GM18520 (cell line): Measurements from ENCODE around the gene STK32B.

ENCODE experiments used
- ATAC-seq: cut with Tn5 transposase; IDR thresholded peaks from one replicate; pipeline ENCODE4 v1.9.1; 2021; ENCODE audit not compliant: unreplicated experiment

STK32B gene

DNA sequence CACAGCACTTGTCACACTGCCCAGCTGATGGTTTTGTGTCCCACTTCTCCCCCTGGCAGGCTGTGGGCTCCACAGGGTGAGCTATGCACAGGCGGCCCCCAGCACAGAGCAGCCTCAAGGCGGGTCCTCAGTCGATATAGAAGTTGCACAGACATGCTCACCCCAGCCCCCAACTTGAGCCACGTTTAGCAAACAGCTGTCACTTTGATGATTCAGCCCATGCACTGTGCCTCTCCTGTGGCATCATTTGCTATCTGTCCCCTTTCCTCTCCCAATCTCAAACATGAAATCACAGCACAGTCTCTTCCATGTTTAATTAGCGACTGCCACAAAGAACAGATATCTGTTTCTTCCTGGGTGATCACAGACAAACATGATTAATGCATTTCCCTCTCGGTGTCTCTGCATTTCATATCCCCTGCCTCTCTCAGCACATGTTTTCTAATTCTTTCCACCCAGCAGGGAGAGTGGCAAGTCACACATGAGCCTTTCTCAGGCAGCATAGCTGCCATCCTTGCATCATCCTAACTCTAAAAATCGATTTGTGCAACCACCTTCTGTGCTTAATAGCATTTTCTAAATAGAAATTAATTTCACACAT lies 452.2 kb downstream of the STK32B start:
- ATAC-seq: no peak

DNA sequence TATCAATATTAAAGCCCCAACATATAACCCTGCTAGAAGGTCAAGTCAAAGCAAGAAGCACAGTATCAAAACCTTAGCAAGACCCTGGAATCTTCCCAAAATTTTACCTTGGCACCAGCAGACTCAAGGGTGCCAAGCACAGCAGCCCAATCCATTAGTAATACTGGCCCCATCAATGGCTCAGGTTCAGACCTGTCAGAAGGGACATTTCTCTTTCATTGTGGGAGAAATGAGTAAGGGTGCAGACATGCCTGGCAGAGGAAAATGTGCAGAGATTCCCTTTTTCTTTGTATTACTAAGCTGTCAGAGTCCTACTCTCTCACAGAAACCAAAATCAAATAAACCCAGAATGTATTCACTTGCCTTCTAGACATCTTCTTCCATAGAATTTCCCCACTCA lies 453.2 kb downstream of the STK32B start:
- no peak for ATAC-seq

GRCh38 chr4:5510504-5510903 lies 459.2 kb downstream of the STK32B start:
- no peak for ATAC-seq

GRCh38 chr4:5511791-5512190 lies 460.5 kb downstream of the STK32B start:
- ATAC-seq: no peak

DNA sequence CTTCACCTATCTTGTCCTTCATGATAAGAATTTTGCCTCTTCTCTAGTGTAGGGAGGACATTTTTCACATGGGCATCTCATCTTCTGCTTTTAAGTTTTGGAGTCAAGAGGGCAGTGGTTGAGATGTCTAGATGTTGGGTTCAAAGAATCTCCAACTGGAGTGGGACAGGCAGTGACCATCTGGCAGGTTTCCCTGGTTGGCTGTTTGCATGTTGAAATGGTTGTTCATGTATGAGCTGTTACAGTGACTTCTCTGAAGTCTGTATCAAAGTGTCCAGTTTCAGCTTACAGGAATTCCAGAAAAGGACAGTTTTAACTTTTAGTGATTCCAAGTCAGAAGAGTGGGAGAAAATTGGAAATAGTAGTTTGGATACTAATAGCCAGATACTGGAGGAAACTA lies 464.4 kb downstream of the STK32B start:
- ATAC-seq: no peak

DNA sequence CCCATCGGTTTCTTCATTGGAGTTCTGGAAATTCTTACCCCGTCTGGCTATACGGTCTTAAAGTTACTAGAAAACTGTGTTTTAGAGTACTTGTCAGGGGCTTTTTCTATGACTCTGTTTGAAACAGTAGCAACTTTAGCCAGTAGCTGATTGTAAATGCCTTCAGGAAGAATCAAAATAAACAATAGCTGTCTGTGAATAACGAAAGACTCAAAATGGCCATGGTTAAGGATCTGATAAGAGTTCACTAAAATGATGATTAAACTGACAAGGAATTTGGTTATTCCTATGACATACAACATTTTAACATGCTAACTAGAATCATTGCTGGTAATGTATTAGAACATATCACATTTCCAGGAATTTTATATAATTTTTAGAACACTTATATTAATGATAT lies 466.1 kb downstream of the STK32B start:
- ATAC-seq: no peak

DNA sequence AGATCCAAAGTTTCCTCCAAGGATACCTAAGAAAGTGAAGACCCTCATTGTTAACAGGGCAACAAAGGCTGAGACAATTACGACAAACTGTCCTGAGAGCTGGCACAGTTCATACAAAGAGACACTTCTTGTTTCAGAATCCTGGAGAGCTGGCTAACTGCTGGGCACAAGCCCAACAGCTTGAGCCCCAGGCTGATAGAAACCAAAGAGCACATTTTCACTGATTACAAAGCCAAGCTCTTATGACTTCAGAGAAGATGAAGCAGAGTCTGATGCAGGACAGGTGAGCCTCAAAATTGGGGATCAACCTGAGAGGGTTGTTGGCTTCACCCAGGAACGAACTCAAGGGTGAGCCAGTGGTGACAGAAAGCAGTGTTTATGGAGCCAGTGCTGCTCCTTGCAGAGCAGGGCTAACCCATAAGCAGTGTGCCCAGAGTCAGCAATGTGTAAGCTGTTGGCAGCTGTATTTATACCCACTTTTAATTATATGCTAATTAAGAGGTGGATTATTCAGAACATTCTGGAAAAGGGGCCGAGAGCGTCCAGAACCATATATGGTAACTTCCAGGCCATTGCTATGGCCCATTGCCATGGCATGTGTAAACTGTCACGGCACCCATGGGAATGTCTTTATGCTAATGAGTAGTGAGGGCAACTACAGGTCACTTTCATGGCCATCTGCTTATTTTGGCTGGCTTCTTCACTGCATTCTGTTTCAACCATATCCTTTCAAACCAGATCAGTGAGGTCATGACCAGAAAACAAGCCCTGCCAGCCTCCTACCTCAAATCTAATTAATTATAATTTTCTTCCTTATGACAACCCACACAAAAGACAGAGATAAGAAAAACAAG lies 473.4 kb downstream of the STK32B start:
- ATAC-seq: no peak

DNA sequence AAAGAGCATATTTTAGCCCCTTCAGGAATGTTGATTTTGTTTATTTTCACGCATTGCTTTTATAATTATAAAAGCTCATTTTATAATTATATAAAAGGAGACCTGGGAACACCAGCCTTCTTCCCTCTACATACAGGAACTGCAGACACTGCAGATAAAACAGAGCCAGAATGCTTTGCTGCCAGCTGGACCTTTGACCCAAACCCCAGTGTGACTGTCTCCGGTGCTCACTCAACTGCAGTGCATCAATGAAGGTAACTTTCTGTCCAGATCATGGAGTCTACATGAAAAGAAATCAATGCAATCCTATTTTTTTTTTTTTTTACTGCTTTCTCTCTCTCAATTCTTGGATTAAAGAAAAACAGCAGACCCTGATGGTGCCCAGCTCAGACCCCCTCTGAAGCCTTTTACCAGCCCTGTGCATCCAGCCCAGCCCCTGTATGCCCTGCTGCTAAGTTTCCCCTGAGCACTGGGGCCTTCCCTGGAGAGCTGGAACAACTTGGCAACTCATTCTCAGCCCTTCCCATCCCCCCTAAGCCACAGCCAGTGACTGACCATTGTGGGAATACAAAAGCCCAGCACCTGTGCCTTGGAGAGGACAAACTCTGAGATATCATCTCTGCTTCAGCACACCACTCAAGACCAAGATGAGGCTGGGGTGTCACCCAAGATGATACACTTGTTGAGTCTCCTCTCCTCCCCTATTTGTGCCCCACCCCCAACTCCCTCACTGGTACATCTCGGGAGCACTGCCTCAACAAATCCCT lies 475.0 kb downstream of the STK32B start:
- ATAC-seq: no peak

GRCh38 chr4:5527211-5527610 lies 475.9 kb downstream of the STK32B start:
- ATAC-seq: no peak

- no peak for ATAC-seq
Measured at GRCh38 chr4:5528031-5528436, 476.8 kb downstream of the STK32B start.

GRCh38 chr4:5532100-5532499 lies 480.8 kb downstream of the STK32B start:
- no peak for ATAC-seq

GRCh38 chr4:5539584-5539983 lies 488.3 kb downstream of the STK32B start:
- no peak for ATAC-seq

DNA sequence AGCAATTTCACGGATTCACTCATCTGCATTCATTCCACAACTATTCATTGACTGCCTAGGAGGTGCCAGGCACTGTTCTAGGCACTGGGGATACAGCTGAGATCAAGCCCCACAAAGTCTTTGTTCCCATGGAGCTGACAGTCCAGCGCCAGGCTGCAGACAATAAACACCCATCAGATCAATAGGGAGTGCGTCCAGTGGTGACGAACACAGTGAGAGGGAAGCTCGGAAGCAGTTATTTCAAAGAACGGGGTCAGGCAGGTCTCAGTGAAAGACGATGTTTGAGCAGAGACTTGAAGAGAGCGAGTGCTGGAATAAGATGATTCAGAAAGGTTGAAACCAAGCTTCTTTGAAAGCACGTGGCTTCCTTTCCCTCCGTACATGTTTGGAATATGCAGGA lies 489.9 kb downstream of the STK32B start:
- no peak for ATAC-seq

DNA sequence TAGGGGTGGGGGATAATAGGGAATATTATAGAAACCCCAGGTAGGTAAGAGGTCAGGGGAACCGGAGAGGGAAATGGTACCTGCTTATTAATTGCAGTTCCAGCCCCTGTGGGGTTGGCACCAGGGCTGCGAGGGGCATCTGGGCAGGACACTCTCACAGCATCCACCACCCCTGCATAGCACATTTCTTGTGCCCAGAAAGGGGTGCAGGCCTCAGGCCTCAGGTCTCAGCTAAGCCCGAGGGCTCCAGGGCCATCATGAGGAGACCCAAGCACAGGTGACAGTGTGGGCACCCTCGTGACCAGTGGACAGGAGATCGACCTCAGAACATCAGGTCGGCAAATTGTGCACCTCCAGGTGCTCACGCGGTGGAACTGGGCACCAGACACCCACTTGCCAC lies 492.4 kb downstream of the STK32B start:
- no peak for ATAC-seq

- no peak for ATAC-seq
Measured at GRCh38 chr4:5544762-5545161, 493.5 kb downstream of the STK32B start.

DNA sequence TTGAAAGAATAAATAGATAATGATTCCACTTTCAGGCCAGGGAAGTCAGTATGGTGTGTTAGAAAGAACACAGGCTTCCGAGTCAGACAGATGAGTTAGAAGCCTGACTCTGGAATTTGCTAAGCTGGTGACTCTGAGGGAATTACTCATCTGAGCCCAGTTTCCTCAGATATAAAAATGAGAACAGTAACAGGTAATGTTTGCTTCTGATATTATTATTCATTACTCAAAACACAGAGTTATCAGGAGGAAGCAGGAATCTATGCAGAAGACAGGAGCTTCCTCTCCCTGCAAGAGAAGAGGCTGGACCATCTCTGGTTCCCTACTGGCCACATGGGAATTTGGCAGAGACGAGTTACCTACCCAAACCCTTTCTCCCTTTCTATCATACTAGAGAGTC lies 494.0 kb downstream of the STK32B start:
- no peak for ATAC-seq

- no peak for ATAC-seq
Measured at GRCh38 chr4:5547651-5548249, 496.5 kb downstream of the STK32B start.
